WI38 (cell line): Measurements from ENCODE around the gene SNTB2.
A peak's percentile ranks its signal among the peaks of the same experiment; 100 is the strongest.

Source experiments
- H3K4me3 ChIP-seq: 2 replicates; pipeline ENCODE4 v1.5.1; 2011; ENCODE audit warnings: low read depth, mild to moderate bottlenecking, control low read depth, low read length
- CTCF ChIP-seq: IDR thresholded peaks from 2 replicates; pipeline ENCODE4 v1.5.1; 2012; ENCODE audit warnings: low read depth, mild to moderate bottlenecking, control low read depth, low read length

Gene SNTB2

GRCh38 chr16:69302301-69302700 is 115.3 kb downstream of the SNTB2 start:
- TF ChIP-seq CTCF: no peak
- no peak overlapping the region for H3K4me3 ChIP-seq

- no peak for TF ChIP-seq CTCF
- H3K4me3 ChIP-seq: no peak overlapping the region
Observed at GRCh38 chr16:69306031-69306430, 119.1 kb downstream of the SNTB2 start.

DNA sequence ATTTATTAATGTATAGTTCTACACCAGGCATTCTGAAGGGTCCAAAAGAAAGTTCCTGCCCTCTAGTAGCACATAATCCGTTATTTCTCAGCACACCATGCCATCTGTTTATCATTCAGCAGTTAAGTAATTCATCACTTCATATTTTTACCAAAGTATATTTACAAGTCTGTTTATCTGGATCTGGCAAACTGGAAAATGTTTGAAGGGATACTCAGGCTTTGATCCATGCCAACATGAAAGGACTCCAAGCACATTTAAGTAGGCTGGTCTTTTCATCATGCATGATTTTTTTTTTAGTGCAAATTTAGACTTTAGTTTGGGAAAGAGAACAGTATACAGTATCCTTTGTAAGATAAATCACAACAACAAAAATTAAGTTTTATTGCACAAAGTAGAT is 120.1 kb downstream of the SNTB2 start:
- no peak overlapping the region for H3K4me3 ChIP-seq
- TF ChIP-seq CTCF: no peak

- H3K4me3 ChIP-seq: no peak overlapping the region
- no peak for TF ChIP-seq CTCF
Observed at GRCh38 chr16:69307856-69308255, 120.9 kb downstream of the SNTB2 start.

- TF ChIP-seq CTCF: no peak
Observed at GRCh38 chr16:69309316-69309715, 122.4 kb downstream of the SNTB2 start.

GRCh38 chr16:69310653-69311532 is 123.9 kb downstream of the SNTB2 start, which contains the start of gene VPS4A:
TSS of gene VPS4A (plus strand) at chr16:69311350. CDS start at chr16:69311512, 162 bp downstream.
- TF ChIP-seq CTCF: peak; percentile 78
- peak within 1 kb of the TSS; percentile 85 for H3K4me3 ChIP-seq

More at GRCh38 chr16:69309316-69309715, 122.4 kb downstream of the SNTB2 start:
- no peak overlapping the region for H3K4me3 ChIP-seq
